GM10248 (cell line): ENCODE results near the gene ROR2.

Experiments
- CTCF ChIA-PET: fragments of 300-600 bp; sonication (Branson Sonifier 250); formaldehyde crosslinking; extraction: SDS; loops from one replicate; lab custom pipeline; 2021; ENCODE audit warnings: antibody characterized with exemption; lab: Yijun Ruan, JAX
- POLR2A ChIA-PET: fragments of 350-650 bp; sonication (Branson Sonifier 250); formaldehyde crosslinking; extraction: SDS; loops from one replicate; lab custom pipeline; 2020; ENCODE audit warnings: antibody characterized with exemption; lab: Yijun Ruan, JAX
- DNase-seq: peaks from one replicate; pipeline ENCODE4 v3.0.0; 2012; ENCODE audit errors: extremely low spot score
- CTCF ChIP-seq: IDR thresholded peaks from 2 replicates; pipeline ENCODE4 v1.5.1; 2012; ENCODE audit warnings: mild to moderate bottlenecking, low read depth; ENCODE audit errors: extremely low read depth, missing control alignments, control extremely low read depth

ROR2 gene

DNA sequence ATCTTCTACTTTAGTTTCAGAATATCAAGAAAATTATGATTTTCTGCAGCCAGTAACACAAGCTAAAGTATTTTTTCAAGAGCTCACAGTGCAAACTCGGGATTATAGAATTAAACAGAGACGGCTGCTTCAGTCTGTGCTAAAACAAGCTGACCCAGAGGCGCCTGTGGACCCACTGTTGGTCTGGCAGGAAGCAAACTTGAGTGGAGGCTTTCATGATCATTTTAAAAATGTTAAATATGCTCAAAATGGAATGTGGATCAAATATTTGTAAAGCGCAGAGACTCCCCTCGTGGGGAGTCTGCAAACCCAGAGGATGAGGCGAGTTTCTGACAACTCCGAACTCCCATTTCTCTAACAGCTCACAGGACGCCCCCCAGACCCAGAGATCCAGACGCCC lies 13.0 kb downstream of the ROR2 start:
- TF ChIP-seq CTCF: no peak
- CTCF ChIA-PET: interaction anchor here (1.0 to 1.4 kb wide), 2 partner anchors 10 to 15 kb away, joined by 3 to 4 read pairs; no protein-coding TSS in a partner anchor
- POLR2A ChIA-PET: interaction anchor here (0.7 kb wide), 1 partner anchor 16 kb away, joined by 4 read pairs; no protein-coding TSS in a partner anchor
- DNase-seq: no peak

- ChIA-PET CTCF (interaction anchor here (1.2 to 1.4 kb wide), 3 partner anchors 8 to 20 kb away, joined by 3 to 4 read pairs (median 4); no protein-coding TSS in a partner anchor), POLR2A (no interaction called here)
- DNase-seq: no peak
- TF ChIP-seq CTCF: no peak
Observed at GRCh38 chr9:91935805-91936514, 14.1 kb downstream of the ROR2 start.

DNA sequence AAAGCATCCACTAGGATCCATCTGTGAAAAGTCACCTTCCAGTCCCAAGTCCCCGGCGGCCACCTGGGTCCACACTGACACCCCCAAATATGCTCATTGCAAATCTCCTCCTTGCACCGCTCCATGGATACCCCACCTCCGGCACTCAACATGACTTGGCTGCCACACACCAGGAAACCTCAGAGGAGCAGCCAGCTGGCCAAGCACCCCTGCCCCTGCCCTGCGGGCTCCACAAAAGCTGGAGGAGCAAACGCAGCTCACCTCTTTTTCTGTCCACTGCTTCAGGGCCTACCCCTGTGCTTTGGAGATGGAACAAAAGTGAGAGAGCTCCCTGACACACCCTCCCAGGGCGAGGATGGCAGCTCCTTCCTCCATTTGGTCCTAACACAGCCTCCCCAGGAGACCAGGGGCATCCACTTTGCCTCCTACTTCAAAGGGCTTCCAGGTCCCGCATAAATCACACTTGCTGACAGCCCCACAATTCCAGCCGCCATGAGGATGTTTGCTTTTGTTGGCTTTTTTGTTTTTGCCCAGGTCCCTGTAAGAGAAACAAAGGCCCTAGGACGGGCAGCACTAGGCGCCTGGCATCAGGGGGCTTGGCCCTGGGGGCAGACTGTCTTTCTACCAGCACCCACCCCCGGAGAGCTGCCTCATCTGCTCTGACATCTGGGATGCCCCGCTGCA lies 14.8 kb downstream of the ROR2 start:
- no peak for TF ChIP-seq CTCF
- ChIA-PET POLR2A (no interaction called here), CTCF (interaction anchor here (1.1 to 1.3 kb wide), 4 partner anchors 9 to 20 kb away, joined by 3 to 6 read pairs (median 4); no protein-coding TSS in a partner anchor)
- DNase-seq: no peak

GRCh38 chr9:91934654-91935053 lies 15.4 kb downstream of the ROR2 start:
- no peak for DNase-seq
- ChIA-PET POLR2A (no interaction called here), CTCF (interaction anchor here (1.1 to 1.3 kb wide), 3 partner anchors 11 to 20 kb away, joined by 3 to 6 read pairs (median 5); no protein-coding TSS in a partner anchor)
- TF ChIP-seq CTCF: no peak

GRCh38 chr9:91933556-91934352 lies 16.3 kb downstream of the ROR2 start:
- CTCF ChIA-PET: interaction anchor here (1.1 to 1.3 kb wide), 2 partner anchors 12 to 21 kb away, joined by 5 to 6 read pairs; no protein-coding TSS in a partner anchor
- POLR2A ChIA-PET: no interaction called here
- TF ChIP-seq CTCF: no peak
- no peak for DNase-seq

- no peak for DNase-seq
- CTCF ChIA-PET: interaction anchor here (1.0 kb wide), 1 partner anchor 24 kb away, joined by 3 read pairs; no protein-coding TSS in a partner anchor
Observed at GRCh38 chr9:91930475-91930874, 19.6 kb downstream of the ROR2 start.

More at GRCh38 chr9:91930475-91930874, 19.6 kb downstream of the ROR2 start:
- POLR2A ChIA-PET: no interaction called here
- TF ChIP-seq CTCF: no peak
